PC-3 (cell line): ENCODE data around the gene ERMARD. TPM values are rescaled to one million over a fixed set of nuclear protein-coding genes. Genes with fewer than 3 reads are reported as not detected.

ENCODE experiments used
- ATAC-seq: fragments of 200-7000 bp; cut with Tn5 transposase; 2 replicates; pipeline ENCODE4 v1.9.1; 2020; ENCODE audit warnings: mild to moderate bottlenecking, moderate library complexity
- BruUV-seq: library from RNA; stranded (reverse); fragments of 400-500 nt; replicated peaks from 2 replicates; lab custom pipeline; 2021; lab: Mats Ljungman, UMichigan
- CTCF ChIA-PET: fragments of 300-600 bp; sonication (Branson Sonifier 250); formaldehyde crosslinking; loops from one replicate; lab custom pipeline; 2022; ENCODE audit warnings: antibody characterized with exemption; lab: Charles Lee
- POLR2A ChIA-PET: fragments of 300-600 bp; sonication (Branson Sonifier 250); formaldehyde crosslinking; loops from one replicate; lab custom pipeline; 2022; ENCODE audit warnings: antibody characterized with exemption; ENCODE audit not compliant: unreplicated experiment; lab: Charles Lee
- DNase-seq: peaks from one replicate; pipeline ENCODE4 v3.0.0-alpha.2; 2015
- H2AFZ ChIP-seq: fragments of 300-600 bp; sonication (generic); 2 replicates; pipeline ENCODE4 v1.6.0; 2016; ENCODE audit warnings: antibody characterized with exemption, low read length
- H3F3A ChIP-seq: fragments of 300-600 bp; sonication (generic); one replicate; pipeline ENCODE4 v1.6.0; 2017; ENCODE audit warnings: antibody characterized with exemption, low read length, control low read depth, mild to moderate bottlenecking; ENCODE audit not compliant: unreplicated experiment
- H3K27ac ChIP-seq: fragments of 300-600 bp; sonication (generic); 2 replicates; pipeline ENCODE4 v1.5.1; 2016; ENCODE audit warnings: mild to moderate bottlenecking, low read length
- H3K27me3 ChIP-seq: fragments of 300-600 bp; sonication (generic); 2 replicates; pipeline ENCODE4 v1.6.1; 2016; ENCODE audit warnings: low read length, mixed read lengths
- H3K36me3 ChIP-seq: fragments of 300-600 bp; sonication (generic); 2 replicates; pipeline ENCODE4 v1.6.1; 2016; ENCODE audit warnings: low read depth, mixed run types, low read length, mixed read lengths
- H3K4me1 ChIP-seq: fragments of 300-600 bp; sonication (generic); 2 replicates; pipeline ENCODE4 v1.5.1; 2016; ENCODE audit warnings: low read length; ENCODE audit not compliant: insufficient read depth
- H3K4me2 ChIP-seq: fragments of 300-600 bp; sonication (generic); 2 replicates; pipeline ENCODE4 v1.6.0; 2016; ENCODE audit warnings: low read length
- H3K4me3 ChIP-seq: fragments of 300-600 bp; sonication (generic); 2 replicates; pipeline ENCODE4 v1.5.1; 2016; ENCODE audit warnings: mild to moderate bottlenecking, low read length, mixed read lengths
- H3K79me2 ChIP-seq: fragments of 300-600 bp; sonication (generic); 2 replicates; pipeline ENCODE4 v1.6.1; 2017; ENCODE audit warnings: low read length, mixed read lengths
- H3K9ac ChIP-seq: fragments of 300-600 bp; sonication (generic); 2 replicates; pipeline ENCODE4 v1.6.0; 2016; ENCODE audit warnings: mild to moderate bottlenecking, low read length
- H3K9me2 ChIP-seq: fragments of 300-600 bp; sonication (generic); replicated peaks from 2 replicates; pipeline ENCODE4 v1.6.1; 2016; ENCODE audit warnings: mixed run types, low read length, mixed read lengths
- H3K9me3 ChIP-seq: fragments of 300-600 bp; sonication (generic); 2 replicates; pipeline ENCODE4 v1.6.1; 2016; ENCODE audit warnings: low read length, mixed read lengths
- H4K20me1 ChIP-seq: fragments of 300-600 bp; sonication (generic); 2 replicates; pipeline ENCODE4 v1.6.1; 2016; ENCODE audit warnings: low read length, mixed read lengths
- EZH2 ChIP-seq: fragments of 300-600 bp; sonication (generic); IDR thresholded peaks from one replicate; pipeline ENCODE4 v1.6.1; 2017; ENCODE audit warnings: antibody characterized with exemption, mild to moderate bottlenecking, low read length; ENCODE audit not compliant: unreplicated experiment
- EZH2phosphoT487 ChIP-seq: fragments of 300-600 bp; sonication (generic); IDR thresholded peaks from 2 replicates; pipeline ENCODE4 v1.6.1; 2018; ENCODE audit warnings: mild to moderate bottlenecking, antibody characterized with exemption, low read length, borderline replicate concordance
- intact Hi-C: fragments of 100-400 bp; cut with micrococcal nuclease; formaldehyde crosslinking; loops from 2 replicates; pipeline ENCODE4 v1.9.0; 2023
- total RNA-seq: library from RNA; depleted of rRNA; stranded (reverse); fragments of >200 nt; gene quantifications from 2 replicates; pipeline ENCODE4 v1.2.3, GENCODE V29; 2014
- TF ChIP-seq, protein P1 (sequence below): fragments of 300-600 bp; sonication (generic); conservative IDR thresholded peaks from 2 replicates; pipeline ENCODE4 v1.5.1; 2017; ENCODE audit warnings: antibody characterized with exemption, low read depth, mild to moderate bottlenecking, low read length

The ERMARD gene
- total RNA-seq, 1 experiment from 2014 or later, result 16.3 TPM

DNA sequence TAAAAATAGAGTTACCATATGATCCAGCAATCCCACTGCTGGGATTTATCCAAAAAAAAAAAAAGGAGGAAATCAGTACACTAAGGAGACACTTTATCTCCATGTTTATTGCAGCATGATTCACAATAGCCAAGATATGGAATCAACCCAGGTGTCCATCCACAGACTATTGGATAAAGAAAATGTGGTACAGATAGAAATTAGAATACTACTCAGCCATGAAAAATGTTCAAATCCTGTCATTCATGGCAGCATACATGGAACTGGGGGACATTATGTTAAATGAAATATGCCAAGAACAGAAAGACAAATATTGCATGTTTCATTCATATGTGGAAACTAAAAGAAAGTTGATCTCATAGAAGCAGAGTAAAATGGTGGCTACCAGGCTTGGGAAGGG lies 75.3 kb downstream of the ERMARD start:
- ChIA-PET CTCF (no interaction called here), POLR2A (no interaction called here)
- DNase-seq (no peak), ATAC-seq (no peak)
- Histone ChIP-seq H3K9me3 (no peaks in the 10 kb centered on the region), H3F3A (no peaks in the 10 kb centered on the region), H4K20me1 (no peaks in the 10 kb centered on the region), H3K4me1 (0 out of 2 replicates have a peak, but pooled peaks cover 3% of the 10 kb centered on the region), H2AFZ (no peak overlapping the region), H3K9me2 (no peaks in the 10 kb centered on the region), H3K27me3 (no peaks in the 10 kb centered on the region), H3K36me3 (no peaks in the 10 kb centered on the region), H3K4me3 (no peak overlapping the region), H3K79me2 (no peaks in the 10 kb centered on the region), H3K9ac (no peak overlapping the region), H3K27ac (no peak overlapping the region), H3K4me2 (no peak overlapping the region)
- no TSS peak for BruUV-seq
- TF ChIP-seq EZH2phosphoT487, result no peak
- TF ChIP-seq, protein P1, sequence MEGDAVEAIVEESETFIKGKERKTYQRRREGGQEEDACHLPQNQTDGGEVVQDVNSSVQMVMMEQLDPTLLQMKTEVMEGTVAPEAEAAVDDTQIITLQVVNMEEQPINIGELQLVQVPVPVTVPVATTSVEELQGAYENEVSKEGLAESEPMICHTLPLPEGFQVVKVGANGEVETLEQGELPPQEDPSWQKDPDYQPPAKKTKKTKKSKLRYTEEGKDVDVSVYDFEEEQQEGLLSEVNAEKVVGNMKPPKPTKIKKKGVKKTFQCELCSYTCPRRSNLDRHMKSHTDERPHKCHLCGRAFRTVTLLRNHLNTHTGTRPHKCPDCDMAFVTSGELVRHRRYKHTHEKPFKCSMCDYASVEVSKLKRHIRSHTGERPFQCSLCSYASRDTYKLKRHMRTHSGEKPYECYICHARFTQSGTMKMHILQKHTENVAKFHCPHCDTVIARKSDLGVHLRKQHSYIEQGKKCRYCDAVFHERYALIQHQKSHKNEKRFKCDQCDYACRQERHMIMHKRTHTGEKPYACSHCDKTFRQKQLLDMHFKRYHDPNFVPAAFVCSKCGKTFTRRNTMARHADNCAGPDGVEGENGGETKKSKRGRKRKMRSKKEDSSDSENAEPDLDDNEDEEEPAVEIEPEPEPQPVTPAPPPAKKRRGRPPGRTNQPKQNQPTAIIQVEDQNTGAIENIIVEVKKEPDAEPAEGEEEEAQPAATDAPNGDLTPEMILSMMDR, result no peak
- no peak for TF ChIP-seq EZH2
- intact Hi-C loops, result no loop called here

DNA sequence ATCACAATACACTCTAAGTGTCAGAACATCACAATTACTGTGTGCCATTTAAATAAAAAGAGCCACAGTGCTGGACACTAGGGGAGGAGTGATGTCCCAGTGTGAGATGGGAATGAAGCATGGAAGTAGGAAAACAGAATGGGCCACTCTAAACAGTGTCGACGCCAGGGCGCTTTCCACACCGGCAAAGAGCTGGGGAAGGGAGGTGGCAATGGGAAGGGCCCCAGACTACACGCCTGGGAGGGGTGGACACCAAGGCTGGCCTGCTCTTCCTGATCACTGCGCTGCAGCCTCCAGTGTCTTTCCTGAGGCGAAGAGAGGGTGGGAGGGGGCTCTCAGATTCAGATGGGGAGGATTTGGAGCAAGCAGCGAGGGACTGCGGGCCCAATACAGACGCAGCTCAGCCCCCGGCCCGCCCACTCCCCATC lies 75.9 kb downstream of the ERMARD start:
- intact Hi-C loops, result no loop called here
- Histone ChIP-seq H3K4me3 (no peak overlapping the region), H3K9ac (no peak overlapping the region), H3K4me1 (peaks cover 8% of the 10 kb centered on the region; the same call in 1 of the 2 replicates), H3K9me2 (no peaks in the 10 kb centered on the region), H3K4me2 (no peak overlapping the region), H3K27ac (no peak overlapping the region), H4K20me1 (no peaks in the 10 kb centered on the region), H2AFZ (no peak overlapping the region), H3F3A (no peaks in the 10 kb centered on the region), H3K9me3 (no peaks in the 10 kb centered on the region), H3K27me3 (no peaks in the 10 kb centered on the region), H3K79me2 (no peaks in the 10 kb centered on the region), H3K36me3 (no peaks in the 10 kb centered on the region)
- DNase-seq, result no peak
- BruUV-seq, result no TSS peak
- ATAC-seq, result no peak
- CTCF ChIA-PET, result no interaction called here
- POLR2A ChIA-PET, result no interaction called here
- TF ChIP-seq EZH2phosphoT487 (no peak), EZH2 (no peak)
- TF ChIP-seq, protein P1, result no peak

DNA sequence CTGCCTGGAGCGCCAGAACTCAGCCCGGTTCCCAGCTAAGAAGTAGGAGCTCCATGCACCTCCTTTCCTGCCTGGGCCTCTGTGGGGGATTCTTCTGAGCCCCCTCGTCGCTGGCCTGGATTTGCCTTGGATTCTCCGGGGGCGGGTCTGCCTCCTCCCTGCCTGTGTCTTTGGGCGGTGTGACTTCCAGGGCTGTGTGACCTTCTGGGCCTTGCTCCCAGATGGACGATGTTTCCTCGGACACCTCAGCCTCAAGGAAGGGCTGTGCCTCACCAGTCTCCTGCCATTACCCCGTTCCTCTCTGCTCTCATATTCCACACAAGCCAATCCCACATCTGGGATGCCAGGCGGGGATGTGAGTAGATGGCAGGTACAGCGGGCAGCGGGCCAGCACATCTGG lies 76.8 kb downstream of the ERMARD start:
- H2AFZ ChIP-seq, result no peak overlapping the region
- no peak for DNase-seq
- no peaks in the 10 kb centered on the region for H3K27me3 ChIP-seq
- intact Hi-C loops, result no loop called here
- ChIA-PET POLR2A (no interaction called here), CTCF (no interaction called here)
- H3K9me2 ChIP-seq, result no peaks in the 10 kb centered on the region
- BruUV-seq, result no TSS peak
- TF ChIP-seq, protein P1, result no peak
- TF ChIP-seq EZH2phosphoT487 (no peak), EZH2 (no peak)
- no peak overlapping the region for H3K4me2 ChIP-seq
- no peaks in the 10 kb centered on the region for H3K9me3 ChIP-seq
- H3K9ac ChIP-seq, result no peak overlapping the region
- H3K36me3 ChIP-seq, result no peaks in the 10 kb centered on the region
- no peaks in the 10 kb centered on the region for H3K79me2 ChIP-seq
- H3F3A ChIP-seq, result no peaks in the 10 kb centered on the region
- no peak for ATAC-seq
- no peak overlapping the region for H3K4me3 ChIP-seq
- no peaks in the 10 kb centered on the region for H4K20me1 ChIP-seq
- H3K27ac ChIP-seq, result no peak overlapping the region
- H3K4me1 ChIP-seq, result peaks cover 13% of the 10 kb centered on the region; the same call in 1 of the 2 replicates
